CD8-positive, alpha-beta memory T cell (primary cell): ENCODE measurements around the gene CASK. TPM values are rescaled to one million over a fixed set of nuclear protein-coding genes. Genes with fewer than 3 reads are reported as not detected.

Experiments
- CTCF ChIA-PET: fragments of 350-600 bp; sonication (Branson Sonifier 250); formaldehyde crosslinking; loops from one replicate; lab custom pipeline; 2021; ENCODE audit warnings: antibody characterized with exemption; lab: Charles Lee
- POLR2A ChIA-PET: fragments of 350-600 bp; sonication (Branson Sonifier 250); formaldehyde crosslinking; loops from one replicate; lab custom pipeline; 2021; ENCODE audit warnings: antibody characterized with exemption; lab: Charles Lee
- DNase-seq, 5 donors: peaks; one replicate each; pipeline versions ENCODE4 v3.0.0 to v3.0.0-alpha.2; 2020 to 2022; ENCODE audit warnings: mixed read lengths in 1 of 5
- H3K27ac ChIP-seq: one replicate; pipeline ENCODE4 v1.7.0; 2013; ENCODE audit warnings: low read depth, mild to moderate bottlenecking, low read length, moderate library complexity
- H3K27me3 ChIP-seq: 2 replicates; pipeline ENCODE4 v1.7.0; 2013; ENCODE audit warnings: low read length, mild to moderate bottlenecking; ENCODE audit not compliant: insufficient read depth, poor library complexity, severe bottlenecking
- H3K36me3 ChIP-seq: 2 replicates; pipeline ENCODE4 v1.7.0; 2013; ENCODE audit warnings: mild to moderate bottlenecking, low read length, moderate library complexity; ENCODE audit not compliant: insufficient read depth
- H3K4me1 ChIP-seq: 2 replicates; pipeline ENCODE4 v1.7.0; 2013; ENCODE audit warnings: mild to moderate bottlenecking, low read length, moderate library complexity; ENCODE audit not compliant: insufficient read depth
- H3K4me3 ChIP-seq: 2 replicates; pipeline ENCODE4 v1.7.0; 2013; ENCODE audit warnings: mild to moderate bottlenecking, low read length
- H3K9me3 ChIP-seq: 2 replicates; pipeline ENCODE4 v1.7.0; 2013; ENCODE audit warnings: mild to moderate bottlenecking, low read length
- H3K27ac Mint-ChIP-seq, 8 donors: one replicate each; pipeline ENCODE4 v1.8.0; 2020 to 2021; ENCODE audit warnings: mixed read lengths in 8 of 8, mild to moderate bottlenecking in 6 of 8, inconsistent platforms in 3 of 8, moderate library complexity in 3 of 8
- H3K27me3 Mint-ChIP-seq, 2 donors: one replicate each; pipeline ENCODE4 v1.8.0; 2020 to 2021; ENCODE audit warnings: mixed read lengths in 2 of 2, mild to moderate bottlenecking in 1 of 2, moderate library complexity in 1 of 2
- H3K36me3 Mint-ChIP-seq, 3 donors: one replicate each; pipeline ENCODE4 v1.8.0; 2020 to 2021; ENCODE audit warnings: mixed read lengths in 3 of 3, inconsistent platforms in 1 of 3, mild to moderate bottlenecking in 1 of 3
- H3K4me1 Mint-ChIP-seq, 3 donors: one replicate each; pipeline ENCODE4 v1.8.0; 2020 to 2021; ENCODE audit warnings: mixed read lengths in 3 of 3, inconsistent platforms in 1 of 3, mild to moderate bottlenecking in 1 of 3
- H3K4me3 Mint-ChIP-seq, 7 donors: one replicate each; pipeline ENCODE4 v1.8.0; 2020 to 2021; ENCODE audit warnings: mixed read lengths in 7 of 7, mild to moderate bottlenecking in 6 of 7, moderate library complexity in 4 of 7, inconsistent platforms in 2 of 7
- H3K9me3 Mint-ChIP-seq, 5 donors: one replicate each; pipeline ENCODE4 v1.8.0; 2020 to 2022; ENCODE audit warnings: mixed read lengths in 5 of 5, mild to moderate bottlenecking in 3 of 5, moderate library complexity in 2 of 5, inconsistent platforms in 1 of 5
- polyA plus RNA-seq: library from polyadenylated mRNA; unstranded; fragments of 300-500 nt; fragmentation: Illumina TruSeq; gene quantifications from one replicate; pipeline ENCODE4 v1.2.3, GENCODE V29; 2021
- total RNA-seq, 2 experiments: library from RNA; stranded (reverse); gene quantifications; one replicate each; pipeline ENCODE4 v1.2.3, GENCODE V29; 2021

The CASK gene
- total and polyA plus RNA-seq, 3 experiments from 2014 or later: 20.2 to 32.5 (median 28.4) TPM

- H3K9me3 ChIP-seq: no peaks in the 10 kb centered on the region
- Mint-ChIP-seq H3K9me3 (no peaks in the 10 kb centered on the region), H3K27me3 (peaks cover 0 to 6% of the 10 kb centered on the region in 2 donors), H3K36me3 (peaks cover 0 to 2% (median 2%) of the 10 kb centered on the region in 3 donors), H3K27ac (no peak overlapping the region), H3K4me3 (no peak overlapping the region), H3K4me1 (peaks cover 37 to 71% (median 50%) of the 10 kb centered on the region in 3 donors)
- H3K36me3 ChIP-seq: no peaks in the 10 kb centered on the region
- H3K27ac ChIP-seq: no peak overlapping the region
- DNase-seq: no peak
- ChIA-PET CTCF (no interaction called here), POLR2A (no interaction called here)
- no peak overlapping the region for H3K4me3 ChIP-seq
- H3K27me3 ChIP-seq: no peaks in the 10 kb centered on the region
- peaks cover 8% of the 10 kb centered on the region for H3K4me1 ChIP-seq
Measured at GRCh38 chrX:41858161-41858775, 65.1 kb downstream of the CASK start.

- Mint-ChIP-seq H3K9me3 (no peaks in the 10 kb centered on the region), H3K36me3 (peaks cover 0 to 6% (median 2%) of the 10 kb centered on the region in 3 donors), H3K4me1 (peaks cover 32 to 68% (median 44%) of the 10 kb centered on the region in 3 donors), H3K4me3 (no peak overlapping the region), H3K27ac (no peak overlapping the region), H3K27me3 (peaks cover 0 to 6% of the 10 kb centered on the region in 2 donors)
- CTCF ChIA-PET: no interaction called here
- no peak overlapping the region for H3K27ac ChIP-seq
- H3K9me3 ChIP-seq: no peaks in the 10 kb centered on the region
- H3K27me3 ChIP-seq: no peaks in the 10 kb centered on the region
- H3K4me1 ChIP-seq: peaks cover 2% of the 10 kb centered on the region
- H3K4me3 ChIP-seq: no peak overlapping the region
- no peaks in the 10 kb centered on the region for H3K36me3 ChIP-seq
- no peak for DNase-seq
- POLR2A ChIA-PET: no interaction called here
Measured at GRCh38 chrX:41857670-41858069, 65.7 kb downstream of the CASK start.

- Mint-ChIP-seq H3K4me1 (no peaks in the 10 kb centered on the region), H3K27ac (no peak overlapping the region), H3K36me3 (peaks cover 19 to 66% (median 59%) of the 10 kb centered on the region in 3 donors), H3K4me3 (no peak overlapping the region), H3K27me3 (no peaks in the 10 kb centered on the region), H3K9me3 (peaks cover 23 to 50% (median 36%) of the 10 kb centered on the region in 5 donors)
- POLR2A ChIA-PET: no interaction called here
- no peaks in the 10 kb centered on the region for H3K9me3 ChIP-seq
- CTCF ChIA-PET: no interaction called here
- no peaks in the 10 kb centered on the region for H3K4me1 ChIP-seq
- H3K4me3 ChIP-seq: no peak overlapping the region
- DNase-seq: no peak
- H3K27me3 ChIP-seq: no peaks in the 10 kb centered on the region
- no peak overlapping the region for H3K27ac ChIP-seq
- H3K36me3 ChIP-seq: no peaks in the 10 kb centered on the region
Measured at GRCh38 chrX:41846714-41847113, 76.6 kb downstream of the CASK start.

GRCh38 chrX:41837270-41837944 is 85.9 kb downstream of the CASK start:
- ChIA-PET CTCF (no interaction called here), POLR2A (no interaction called here)
- H3K4me3 ChIP-seq: no peak overlapping the region
- no peaks in the 10 kb centered on the region for H3K27me3 ChIP-seq
- Mint-ChIP-seq H3K9me3 (peaks cover 0 to 5% (median 0%) of the 10 kb centered on the region in 5 donors), H3K4me1 (peaks cover 20 to 43% (median 27%) of the 10 kb centered on the region in 3 donors), H3K36me3 (peaks cover 6 to 18% (median 12%) of the 10 kb centered on the region in 3 donors), H3K4me3 (peak overlapping the region in 4 of 7 donors; percentile 6 to 38 (median 21)), H3K27me3 (peaks cover 0 to 2% of the 10 kb centered on the region in 2 donors), H3K27ac (peak overlapping the region in 4 of 8 donors; percentile 1 to 66 (median 32))
- no peaks in the 10 kb centered on the region for H3K4me1 ChIP-seq
- H3K9me3 ChIP-seq: no peaks in the 10 kb centered on the region
- no peak for DNase-seq
- no peaks in the 10 kb centered on the region for H3K36me3 ChIP-seq
- H3K27ac ChIP-seq: no peak overlapping the region

GRCh38 chrX:41828826-41829225 is 94.5 kb downstream of the CASK start:
- DNase-seq: no peak
- no peak overlapping the region for H3K4me3 Mint-ChIP-seq
- H3K4me1 ChIP-seq: no peaks in the 10 kb centered on the region
- H3K9me3 ChIP-seq: no peaks in the 10 kb centered on the region
- H3K27me3 ChIP-seq: no peaks in the 10 kb centered on the region
- H3K9me3 Mint-ChIP-seq: no peaks in the 10 kb centered on the region
- H3K36me3 ChIP-seq: no peaks in the 10 kb centered on the region
- no peaks in the 10 kb centered on the region for H3K27me3 Mint-ChIP-seq
- no peak overlapping the region for H3K4me3 ChIP-seq
- CTCF ChIA-PET: no interaction called here
- no peak overlapping the region for H3K27ac ChIP-seq
- H3K27ac Mint-ChIP-seq: peak overlapping the region in 1 of 8 donors; percentile 4
- H3K4me1 Mint-ChIP-seq: peaks cover 26 to 57% (median 28%) of the 10 kb centered on the region in 3 donors
- H3K36me3 Mint-ChIP-seq: peaks cover 0 to 19% (median 3%) of the 10 kb centered on the region in 3 donors
- POLR2A ChIA-PET: no interaction called here

GRCh38 chrX:41827886-41828285 is 95.5 kb downstream of the CASK start:
- no peaks in the 10 kb centered on the region for H3K9me3 ChIP-seq
- no peaks in the 10 kb centered on the region for H3K36me3 ChIP-seq
- H3K27ac ChIP-seq: no peak overlapping the region
- no peaks in the 10 kb centered on the region for H3K27me3 ChIP-seq
- peaks cover 24 to 58% (median 29%) of the 10 kb centered on the region in 3 donors for H3K4me1 Mint-ChIP-seq
- ChIA-PET POLR2A (no interaction called here), CTCF (no interaction called here)
- H3K36me3 Mint-ChIP-seq: peaks cover 4 to 21% (median 4%) of the 10 kb centered on the region in 3 donors
- H3K4me1 ChIP-seq: no peaks in the 10 kb centered on the region
- H3K4me3 ChIP-seq: no peak overlapping the region
- DNase-seq: no peak
- peak overlapping the region in 1 of 8 donors; percentile 28 for H3K27ac Mint-ChIP-seq
- H3K9me3 Mint-ChIP-seq: peaks cover 0 to 4% (median 0%) of the 10 kb centered on the region in 5 donors
- H3K27me3 Mint-ChIP-seq: no peaks in the 10 kb centered on the region
- no peak overlapping the region for H3K4me3 Mint-ChIP-seq

GRCh38 chrX:41825796-41826195 is 97.6 kb downstream of the CASK start:
- ChIA-PET POLR2A (no interaction called here), CTCF (no interaction called here)
- peaks cover 4 to 25% (median 8%) of the 10 kb centered on the region in 3 donors for H3K36me3 Mint-ChIP-seq
- no peaks in the 10 kb centered on the region for H3K27me3 Mint-ChIP-seq
- no peaks in the 10 kb centered on the region for H3K4me1 ChIP-seq
- no peak overlapping the region for H3K4me3 ChIP-seq
- H3K9me3 Mint-ChIP-seq: peaks cover 0 to 4% (median 0%) of the 10 kb centered on the region in 5 donors
- H3K36me3 ChIP-seq: no peaks in the 10 kb centered on the region
- H3K27ac ChIP-seq: no peak overlapping the region
- no peaks in the 10 kb centered on the region for H3K9me3 ChIP-seq
- DNase-seq: no peak
- no peak overlapping the region for H3K27ac Mint-ChIP-seq
- H3K27me3 ChIP-seq: no peaks in the 10 kb centered on the region
- H3K4me1 Mint-ChIP-seq: peaks cover 16 to 56% (median 30%) of the 10 kb centered on the region in 3 donors
- no peak overlapping the region for H3K4me3 Mint-ChIP-seq

GRCh38 chrX:41824551-41824950 is 98.8 kb downstream of the CASK start:
- peak overlapping the region in 2 of 8 donors; percentile 27 to 80 for H3K27ac Mint-ChIP-seq
- no peak for DNase-seq
- H3K27me3 Mint-ChIP-seq: no peaks in the 10 kb centered on the region
- H3K9me3 Mint-ChIP-seq: peaks cover 0 to 4% (median 0%) of the 10 kb centered on the region in 5 donors
- ChIA-PET CTCF (no interaction called here), POLR2A (no interaction called here)
- peaks cover 18 to 51% (median 30%) of the 10 kb centered on the region in 3 donors for H3K4me1 Mint-ChIP-seq
- H3K9me3 ChIP-seq: no peaks in the 10 kb centered on the region
- no peaks in the 10 kb centered on the region for H3K4me1 ChIP-seq
- no peak overlapping the region for H3K27ac ChIP-seq
- H3K36me3 Mint-ChIP-seq: peaks cover 4 to 22% (median 8%) of the 10 kb centered on the region in 3 donors
- H3K36me3 ChIP-seq: no peaks in the 10 kb centered on the region
- H3K4me3 Mint-ChIP-seq: no peak overlapping the region
- no peak overlapping the region for H3K4me3 ChIP-seq
- no peaks in the 10 kb centered on the region for H3K27me3 ChIP-seq
